GM19397 (cell line): ENCODE measurements around the gene TAGLN2.

Experiments
- ATAC-seq: cut with Tn5 transposase; IDR thresholded peaks from one replicate; pipeline ENCODE4 v1.9.1; 2021; ENCODE audit warnings: mild to moderate bottlenecking, moderate library complexity; ENCODE audit not compliant: unreplicated experiment

The TAGLN2 gene

DNA sequence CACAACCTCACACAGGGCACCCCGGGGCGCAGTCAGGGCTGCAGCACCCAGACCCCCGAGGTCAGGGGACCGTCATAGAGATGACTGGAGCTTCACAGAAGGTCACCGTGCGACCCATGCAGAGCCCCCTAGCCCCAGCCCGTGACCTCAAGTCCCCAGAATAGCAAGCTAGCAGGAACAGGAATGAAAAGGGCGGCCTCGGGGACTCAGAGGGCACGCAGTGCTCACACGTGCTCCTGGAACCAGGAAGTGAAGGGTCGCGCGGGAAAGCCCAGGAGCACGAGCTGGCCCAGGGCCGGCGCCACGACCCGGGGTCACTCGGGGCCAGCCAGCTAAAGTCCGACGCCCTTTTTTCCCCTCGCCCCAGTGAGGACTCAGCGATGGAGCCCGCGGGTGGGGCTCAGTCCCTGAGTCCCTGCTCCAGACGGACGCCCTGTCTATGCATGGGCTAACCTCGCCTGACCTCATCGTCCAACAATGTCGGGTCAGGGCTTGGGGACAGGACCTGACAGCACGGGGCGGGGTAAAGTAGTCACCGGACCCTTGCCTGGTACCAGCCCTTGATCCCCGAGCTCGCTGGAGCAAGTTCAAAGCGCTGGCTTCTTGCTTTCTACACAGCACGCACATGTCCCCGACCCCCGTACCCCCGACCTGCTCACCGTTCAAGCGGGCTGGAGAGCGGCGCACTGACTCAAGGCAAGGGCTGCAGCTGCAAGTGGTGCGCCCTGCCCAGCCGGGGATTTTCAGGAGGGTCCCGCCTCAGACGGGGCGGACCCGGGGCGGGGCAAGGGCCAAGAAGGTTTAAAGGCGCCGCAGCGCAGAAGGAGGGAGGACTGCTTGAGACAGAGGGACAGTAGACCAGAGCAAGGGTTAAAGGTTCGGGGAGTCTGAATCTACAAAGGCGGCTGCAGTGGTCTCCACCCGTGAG lies at the start of gene TAGLN2:
TSS of gene TAGLN2 (minus strand) at position 717 of the 928 bp plus-strand sequence. CDS start 4,998 bp downstream, outside the sequence.
- peak; percentile 65 for ATAC-seq

DNA sequence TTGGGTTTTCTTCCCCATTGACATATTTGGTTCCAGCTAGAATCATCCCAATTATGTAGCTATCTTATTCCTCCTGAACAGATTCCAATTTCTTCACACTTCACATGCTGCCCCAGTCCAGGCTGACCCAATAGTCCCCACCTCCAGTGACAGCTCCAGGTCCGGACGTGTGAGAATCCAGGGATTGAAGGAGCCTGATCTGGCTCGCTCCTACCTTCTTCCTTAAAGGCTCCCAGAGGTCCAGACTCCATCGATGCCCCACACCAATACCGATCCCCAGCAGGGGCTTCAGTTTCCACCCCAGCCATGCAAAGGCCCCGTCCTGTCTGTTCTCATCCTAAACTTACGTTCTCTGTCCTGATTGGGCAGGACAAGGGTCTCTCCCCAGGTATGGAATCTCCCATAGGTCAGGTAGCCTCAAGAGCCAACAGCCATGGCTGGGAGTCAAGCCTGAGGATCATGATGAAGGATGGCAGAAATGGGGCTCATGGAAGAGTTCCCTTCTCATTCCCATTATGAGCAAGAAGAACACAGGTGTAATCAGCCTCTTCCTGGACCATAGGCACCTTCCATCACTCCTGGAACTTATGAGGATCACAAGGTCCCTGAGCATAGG lies 49.2 kb upstream of the TAGLN2 start:
- no peak for ATAC-seq

DNA sequence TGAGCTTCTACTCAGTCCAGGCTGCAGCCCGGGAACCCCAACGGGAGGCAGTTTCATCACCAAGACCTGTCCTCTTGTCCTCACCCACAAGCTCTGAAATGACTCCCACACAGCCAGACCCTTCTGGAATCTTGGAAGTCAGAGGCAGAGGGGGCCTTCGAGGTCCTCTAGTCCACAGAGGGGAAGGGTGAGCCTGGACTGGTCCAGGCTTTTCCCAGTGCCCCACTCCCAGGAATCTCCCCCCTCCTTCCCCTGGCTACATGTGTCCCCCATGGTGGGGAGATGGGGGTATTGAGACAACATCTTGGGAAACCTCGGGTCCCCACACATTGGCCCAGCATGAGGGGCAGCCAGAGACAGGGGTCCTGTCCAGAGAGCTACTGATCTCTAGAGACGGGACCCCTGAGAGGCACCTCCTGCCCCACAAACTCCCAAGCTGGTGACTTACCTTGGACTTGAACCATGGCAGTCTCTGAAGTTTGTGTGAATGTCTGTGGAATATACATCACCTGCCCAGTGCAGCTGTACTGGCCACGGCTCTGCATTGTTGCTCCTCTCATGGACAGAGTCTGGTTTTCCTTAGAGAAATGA lies 48.1 kb upstream of the TAGLN2 start:
- no peak for ATAC-seq

- no peak for ATAC-seq
Measured at GRCh38 chr1:159972443-159973205, 47.3 kb upstream of the TAGLN2 start.

DNA sequence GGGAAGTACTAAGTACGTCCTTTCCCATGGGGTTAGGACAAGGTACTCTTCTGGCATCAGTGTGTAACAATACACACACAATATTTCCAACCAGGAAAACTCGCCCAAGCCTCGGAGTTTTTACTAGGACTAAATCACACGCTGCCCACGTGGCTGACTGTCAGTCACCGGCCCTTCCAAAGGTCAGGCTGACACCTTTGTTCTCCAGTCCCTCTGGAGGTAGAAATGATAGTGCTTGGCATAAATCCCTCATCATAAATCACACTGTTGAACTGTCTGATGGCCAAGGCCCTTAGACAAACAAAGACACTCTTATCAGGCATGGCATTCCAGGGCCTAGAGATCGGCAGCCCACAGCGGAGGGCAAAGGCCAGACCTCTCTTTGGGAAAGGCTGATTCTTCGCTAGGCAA lies 45.6 kb upstream of the TAGLN2 start:
- ATAC-seq: no peak

DNA sequence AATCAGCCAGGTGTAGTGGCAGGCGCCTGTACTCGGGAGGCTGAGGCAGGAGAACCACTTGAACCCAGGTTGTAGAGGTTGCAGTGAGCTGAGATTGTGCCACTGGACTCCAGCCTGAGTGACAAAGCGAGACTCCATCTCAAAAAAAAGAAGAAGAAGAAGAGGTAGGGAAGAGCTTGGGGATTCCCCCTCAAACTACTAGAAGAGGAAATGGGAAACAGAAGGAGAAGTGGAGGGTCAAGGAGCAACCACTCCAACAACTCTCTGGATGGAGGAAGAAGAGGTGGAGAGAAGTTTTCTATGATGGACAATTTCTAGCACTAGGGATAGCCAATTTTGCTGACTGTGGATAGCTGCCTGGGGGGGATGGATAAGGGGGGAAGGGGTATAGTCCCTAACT lies 43.6 kb upstream of the TAGLN2 start:
- no peak for ATAC-seq

DNA sequence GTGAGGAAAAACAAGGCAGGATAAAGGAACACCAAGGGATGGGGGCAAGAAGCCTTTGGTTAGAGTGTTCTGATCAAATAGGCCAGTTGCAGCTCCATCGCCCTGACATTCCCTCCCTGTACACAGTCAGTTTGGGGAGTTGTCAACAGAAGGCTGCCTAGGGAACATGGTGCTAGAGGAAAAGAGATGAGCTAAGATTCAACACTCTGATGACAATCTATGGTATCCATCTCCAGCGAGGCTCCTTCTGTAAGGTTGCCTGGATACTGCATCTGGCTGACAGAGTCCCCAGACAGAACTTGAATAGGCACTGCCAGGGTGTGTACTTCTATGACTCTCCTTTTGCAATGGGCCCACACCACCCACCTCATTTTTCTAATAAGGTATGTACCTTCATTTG lies 40.0 kb upstream of the TAGLN2 start:
- ATAC-seq: no peak

DNA sequence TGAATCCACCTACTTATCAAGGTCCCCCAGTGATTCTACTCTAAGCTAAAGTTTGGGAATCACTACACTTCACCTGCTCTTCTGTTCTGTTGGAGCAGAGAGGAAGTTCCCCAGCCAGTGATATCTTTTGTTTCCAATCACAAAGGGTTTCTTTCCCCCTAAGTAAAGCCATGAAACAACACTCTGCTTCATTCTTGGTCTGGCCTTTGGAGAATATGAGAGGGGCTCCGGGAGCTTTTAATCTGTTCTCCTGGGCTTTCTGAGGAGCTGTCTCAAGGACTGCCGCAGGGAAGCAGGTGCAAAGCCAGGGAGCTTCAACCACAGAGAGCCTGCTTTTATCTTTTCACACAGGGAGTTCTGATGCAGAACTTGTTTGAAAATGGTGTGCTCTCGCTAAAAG lies 38.8 kb upstream of the TAGLN2 start:
- ATAC-seq: no peak

GRCh38 chr1:159962176-159962575 lies 36.9 kb upstream of the TAGLN2 start:
- ATAC-seq: no peak

DNA sequence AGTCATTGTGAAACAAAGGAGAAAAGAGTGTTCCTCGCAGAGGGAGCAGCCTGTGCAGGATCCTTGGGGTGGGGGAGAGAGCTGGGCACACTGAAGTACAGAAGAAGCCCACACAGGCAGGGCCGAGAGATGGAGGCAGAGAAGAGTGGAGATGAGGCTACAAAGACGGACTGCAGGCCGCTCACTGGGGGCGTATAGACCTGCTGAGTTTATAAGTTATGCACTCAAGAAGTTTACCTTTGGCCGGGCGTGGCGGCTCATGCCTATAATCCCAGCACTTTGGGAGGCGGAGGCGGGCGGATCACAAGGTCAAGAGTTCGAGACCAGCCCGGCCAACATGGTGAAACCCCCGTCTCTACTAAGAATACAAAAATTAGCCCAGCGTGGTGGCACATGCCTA lies 36.3 kb upstream of the TAGLN2 start:
- no peak for ATAC-seq

- no peak for ATAC-seq
Measured at GRCh38 chr1:159960721-159961381, 35.5 kb upstream of the TAGLN2 start.

DNA sequence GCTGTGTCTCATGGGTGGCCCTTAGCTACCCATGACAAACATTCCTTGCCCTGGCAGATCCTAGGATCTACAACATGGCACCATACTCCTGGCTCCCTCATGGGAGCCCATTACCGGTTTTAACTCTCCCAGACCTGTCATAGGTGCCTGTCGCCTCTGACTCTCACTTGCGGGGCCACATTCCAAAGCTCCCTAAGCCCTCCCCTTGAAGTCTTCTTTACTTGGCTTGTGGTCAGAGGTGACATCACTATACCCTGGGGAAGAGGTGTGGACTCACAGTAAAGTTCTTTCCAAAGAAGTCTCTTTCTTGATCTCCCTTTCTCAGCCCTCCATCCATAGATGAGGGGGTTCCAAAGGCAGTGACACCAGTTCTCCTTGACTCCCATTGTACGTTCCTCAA lies 34.1 kb upstream of the TAGLN2 start:
- peak; percentile 13 for ATAC-seq

GRCh38 chr1:159958719-159959380 lies 33.5 kb upstream of the TAGLN2 start:
- peak; percentile 54 for ATAC-seq

- ATAC-seq: no peak
Measured at GRCh38 chr1:159957824-159958268, 32.5 kb upstream of the TAGLN2 start.

DNA sequence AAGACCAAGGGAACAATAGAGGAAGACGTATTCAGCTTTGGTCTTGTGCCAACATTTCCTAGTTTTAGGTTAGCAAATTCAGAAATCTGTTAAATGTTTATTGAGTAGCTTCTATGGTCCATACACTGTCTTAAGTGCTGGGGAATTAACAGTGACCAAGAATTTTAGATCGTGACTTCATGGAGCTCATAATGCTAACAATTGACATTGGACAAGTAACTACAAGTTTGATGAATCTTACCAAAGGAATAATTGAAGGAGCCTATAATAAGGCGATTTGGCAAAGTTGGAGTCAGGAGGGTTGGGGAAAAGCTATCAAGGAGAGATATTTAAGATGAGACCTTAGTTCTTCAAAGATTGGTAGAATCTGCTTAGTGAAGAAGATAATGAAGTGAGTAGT lies 30.1 kb upstream of the TAGLN2 start:
- ATAC-seq: no peak

- no peak for ATAC-seq
Measured at GRCh38 chr1:159953536-159954515, 28.5 kb upstream of the TAGLN2 start, which contains the start of gene SLAMF9. Gene SLAMF9 (minus strand): TSS chr1:159954237. CDS start chr1:159954137, 100 bp downstream.

DNA sequence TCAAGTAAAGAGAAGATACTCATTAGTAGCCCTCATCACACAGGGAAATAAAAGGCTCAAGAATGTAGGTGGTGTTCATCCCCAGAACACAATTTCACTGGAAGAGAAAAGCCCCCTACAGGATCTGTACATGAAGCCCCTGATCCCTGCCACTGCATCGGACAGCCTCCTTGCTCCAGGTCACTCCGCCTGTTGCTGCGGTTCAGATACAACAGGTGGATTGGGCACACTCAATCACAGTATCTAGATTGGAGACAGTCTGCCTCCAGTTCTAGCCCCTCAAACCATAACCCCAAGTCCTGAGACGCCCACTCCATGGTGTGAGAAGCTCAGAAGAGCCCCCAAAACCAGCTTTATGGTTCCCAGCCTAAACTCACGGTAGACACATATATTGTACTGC lies 27.6 kb upstream of the TAGLN2 start:
- ATAC-seq: no peak

- no peak for ATAC-seq
Measured at GRCh38 chr1:159951551-159951950, 26.2 kb upstream of the TAGLN2 start.

DNA sequence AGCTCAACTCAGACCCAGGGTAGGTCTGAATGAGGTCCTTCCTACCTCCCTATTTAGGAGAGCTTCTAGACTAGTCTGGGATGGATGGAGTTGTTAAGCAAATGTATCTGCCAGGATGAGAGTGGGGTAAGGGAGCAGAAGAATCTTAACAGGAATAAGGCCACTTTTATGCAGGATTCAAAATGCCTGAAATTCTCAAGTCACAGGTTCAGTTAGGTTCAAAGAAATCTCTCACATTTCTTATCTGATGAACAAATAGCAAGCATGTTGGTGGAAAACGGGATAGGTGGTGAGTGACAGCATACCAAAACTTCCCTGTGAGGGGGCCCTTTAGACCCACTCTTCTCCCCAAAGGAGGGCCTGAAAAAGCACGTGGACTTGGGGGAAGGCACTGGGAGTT lies 25.7 kb upstream of the TAGLN2 start:
- ATAC-seq: no peak
